NCI-H345 treated with DMSO at 0.1 percent for 48 hours (cell line): Measurements from ENCODE around the gene APOBEC3H.

ENCODE experiments used
- DNase-seq: peaks from one replicate; lab custom pipeline; 2025; ENCODE audit not compliant: unreplicated experiment; lab: John Stamatoyannopoulos, UW

APOBEC3H gene

DNA sequence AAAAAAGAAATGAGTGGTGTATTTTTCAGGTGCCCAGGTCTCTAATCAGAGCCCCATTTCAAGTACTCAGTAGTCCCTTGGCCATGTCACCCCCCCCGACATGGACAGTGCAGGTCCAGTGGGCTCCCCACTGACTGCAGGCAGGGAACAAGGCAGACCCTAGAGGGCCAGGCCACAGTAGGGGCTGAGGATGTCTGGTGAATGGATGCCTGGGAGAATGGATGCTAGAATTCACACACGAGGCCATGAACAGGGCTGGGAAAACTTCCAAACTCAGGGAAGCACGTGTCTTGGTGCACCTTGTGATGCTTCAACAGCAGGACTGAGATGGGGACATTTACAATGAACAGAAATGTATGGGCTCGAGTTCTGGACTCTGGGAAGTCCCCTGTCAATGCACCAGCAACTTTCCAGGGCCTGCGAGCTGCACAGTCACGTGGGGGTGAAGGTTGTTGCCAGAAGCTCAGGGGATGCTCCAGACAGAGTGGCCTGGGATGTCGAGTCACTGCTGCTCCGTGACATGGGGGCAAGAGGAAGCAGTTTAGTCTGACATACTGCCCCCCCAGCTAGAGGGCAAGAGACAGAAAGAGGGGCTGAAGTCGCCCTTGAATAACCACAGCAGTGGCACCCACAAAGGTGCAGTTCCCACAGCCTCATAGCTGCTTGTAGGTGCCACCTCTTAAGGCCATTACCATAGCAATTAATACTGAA, 16.8 kb upstream of the APOBEC3H start:
- DNase-seq = no peak

DNA sequence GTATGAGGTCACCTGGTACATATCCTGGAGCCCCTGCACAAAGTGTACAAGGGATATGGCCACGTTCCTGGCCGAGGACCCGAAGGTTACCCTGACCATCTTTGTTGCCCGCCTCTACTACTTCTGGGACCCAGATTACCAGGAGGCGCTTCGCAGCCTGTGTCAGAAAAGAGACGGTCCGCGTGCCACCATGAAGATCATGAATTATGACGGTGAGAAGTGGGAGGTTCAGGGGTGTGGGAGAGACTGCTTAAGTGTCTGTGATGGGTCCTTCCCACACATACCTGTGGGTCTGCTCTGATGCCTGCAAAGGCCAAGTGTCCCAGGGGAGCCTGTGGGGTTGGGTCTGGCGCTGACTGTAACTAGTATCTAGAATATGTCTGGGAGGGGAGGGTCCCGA, 16.0 kb upstream of the APOBEC3H start:
- no peak for DNase-seq

DNA sequence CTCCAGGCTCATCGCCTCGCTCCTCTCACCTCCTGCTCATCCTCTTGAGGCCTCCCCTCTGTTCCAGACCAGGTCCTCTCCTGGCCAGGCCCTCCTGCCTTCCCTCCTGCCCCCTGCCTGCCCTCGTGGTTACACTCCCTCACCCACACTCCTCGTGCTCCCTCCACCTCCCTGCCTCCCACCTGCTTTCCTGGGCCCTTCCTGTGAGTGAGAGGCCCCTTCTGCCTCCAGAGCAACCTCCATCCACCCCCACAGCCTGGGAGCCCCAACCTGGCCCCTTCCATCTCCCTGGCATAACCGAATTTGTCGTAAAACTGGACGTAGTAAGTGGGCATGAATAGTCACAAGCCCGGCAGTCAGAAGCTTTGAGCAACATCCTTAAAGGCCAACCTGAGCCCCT, 15.4 kb upstream of the APOBEC3H start:
- DNase-seq = no peak

DNA sequence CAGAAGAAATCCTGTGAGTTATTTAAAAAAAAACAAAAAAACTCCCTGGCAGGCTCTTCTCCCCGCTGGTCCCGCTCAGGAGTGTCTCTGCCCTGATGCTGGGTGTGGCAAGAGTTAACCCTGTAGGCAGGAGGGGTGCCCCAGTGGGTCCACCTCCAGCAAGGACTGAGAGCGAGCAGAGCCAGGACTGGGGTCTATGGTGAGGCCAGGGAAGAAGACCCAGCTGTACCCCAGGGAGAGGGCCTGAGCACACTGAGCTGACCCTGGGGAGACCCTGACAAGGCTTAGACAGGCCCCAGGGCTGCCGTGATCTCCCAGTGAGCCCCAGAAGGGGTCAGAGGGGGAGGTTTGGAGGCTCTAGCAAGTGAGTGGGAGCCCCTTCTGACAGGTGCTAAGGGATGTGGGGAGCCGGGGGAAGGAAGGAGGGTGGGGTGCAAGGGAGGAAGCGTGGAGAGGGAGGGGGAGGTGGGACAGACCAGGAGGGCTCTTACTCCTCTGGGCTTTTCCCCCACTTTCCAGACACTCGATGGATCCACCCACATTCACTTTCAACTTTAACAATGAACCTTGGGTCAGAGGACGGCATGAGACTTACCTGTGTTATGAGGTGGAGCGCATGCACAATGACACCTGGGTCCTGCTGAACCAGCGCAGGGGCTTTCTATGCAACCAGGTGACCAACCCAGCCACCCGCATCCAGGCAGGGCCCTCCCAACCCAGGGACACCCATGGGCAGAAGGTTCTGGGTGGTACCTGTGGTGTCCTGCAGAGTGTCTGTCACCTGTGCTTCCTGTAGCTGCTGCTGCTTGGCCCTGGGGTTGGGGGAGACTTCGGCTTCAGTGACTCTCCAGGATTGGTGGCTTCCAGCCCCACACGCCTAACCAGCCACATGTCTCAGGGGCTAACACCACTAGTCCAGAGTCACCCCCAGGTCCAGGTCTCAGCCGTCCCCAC, 13.6 kb upstream of the APOBEC3H start:
- DNase-seq = no peak

DNA sequence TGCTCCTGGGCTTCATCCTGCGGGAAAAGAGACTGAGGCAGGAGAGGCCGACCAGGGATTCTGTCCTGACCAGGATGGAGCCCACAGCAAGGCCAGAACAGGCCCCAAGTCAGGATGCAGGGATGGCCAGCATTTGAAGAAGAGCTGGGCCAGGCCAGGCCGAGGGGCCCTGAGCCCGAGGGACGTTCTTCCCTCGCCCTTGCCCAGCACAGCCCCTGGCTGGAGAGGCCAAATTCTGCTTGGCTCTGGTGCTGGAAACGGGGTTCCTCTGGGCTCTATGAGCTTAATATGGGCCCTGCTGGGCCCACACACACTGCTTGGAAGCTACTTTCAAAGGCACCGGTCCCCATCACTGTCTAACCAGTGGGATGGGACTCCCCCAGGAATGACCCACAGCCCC, 12.4 kb upstream of the APOBEC3H start:
- DNase-seq = no peak

DNA sequence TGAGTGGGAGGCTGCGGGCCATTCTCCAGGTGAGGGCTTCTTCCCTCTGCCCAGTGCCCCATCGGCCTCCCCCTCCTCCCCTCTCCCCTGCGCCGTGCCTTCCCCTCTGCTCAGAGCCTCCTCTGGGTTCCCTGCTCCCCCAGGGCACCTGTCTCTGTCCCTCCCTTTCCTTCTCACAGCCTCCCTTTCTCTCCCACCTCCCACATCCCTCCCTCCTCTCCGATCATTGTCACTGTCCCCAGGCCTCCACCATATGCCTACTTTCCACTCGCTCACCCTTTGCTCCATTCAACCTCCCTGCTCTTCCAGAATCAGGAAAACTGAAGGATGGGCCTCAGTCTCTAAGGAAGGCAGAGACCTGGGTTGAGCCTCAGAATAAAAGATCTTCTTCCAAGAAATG, 9.9 kb upstream of the APOBEC3H start:
- no peak for DNase-seq

DNA sequence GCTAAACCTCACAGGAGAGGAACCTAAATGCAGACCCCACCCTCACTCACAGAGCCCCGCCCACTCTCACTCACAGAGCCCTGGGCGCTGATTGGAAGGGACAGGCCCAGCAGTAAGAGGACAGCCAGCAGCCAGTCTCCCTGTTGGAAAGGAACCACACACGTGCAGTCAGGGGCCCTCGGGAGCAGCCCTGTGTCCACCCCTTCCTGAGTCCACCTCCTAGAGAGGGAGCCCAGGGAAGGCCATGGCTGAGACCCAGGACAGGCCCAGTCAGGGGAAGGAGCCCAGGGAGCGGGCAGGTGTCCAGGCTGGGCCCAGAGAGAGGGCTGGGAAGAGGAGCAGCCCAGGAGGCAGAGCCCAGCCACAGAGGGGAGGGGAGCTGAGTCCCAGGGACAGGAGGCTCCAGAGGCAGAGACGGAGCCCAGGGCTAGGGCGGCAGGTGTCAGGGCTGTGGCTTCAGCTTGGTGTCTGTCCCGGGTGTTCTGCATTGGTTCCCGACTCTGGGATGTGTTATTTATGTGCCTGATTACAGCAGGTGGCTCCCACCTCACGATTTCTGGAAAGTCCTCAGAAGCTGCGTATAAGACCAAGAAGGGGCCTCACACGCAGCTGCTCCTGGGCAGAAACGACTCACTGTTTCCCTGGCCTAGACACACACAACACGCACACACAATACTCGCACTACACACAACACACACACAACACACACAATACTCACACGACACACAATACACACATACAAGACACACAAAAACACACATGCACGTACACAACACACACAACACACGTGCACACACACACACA, 9.0 kb upstream of the APOBEC3H start:
- no peak for DNase-seq

DNA sequence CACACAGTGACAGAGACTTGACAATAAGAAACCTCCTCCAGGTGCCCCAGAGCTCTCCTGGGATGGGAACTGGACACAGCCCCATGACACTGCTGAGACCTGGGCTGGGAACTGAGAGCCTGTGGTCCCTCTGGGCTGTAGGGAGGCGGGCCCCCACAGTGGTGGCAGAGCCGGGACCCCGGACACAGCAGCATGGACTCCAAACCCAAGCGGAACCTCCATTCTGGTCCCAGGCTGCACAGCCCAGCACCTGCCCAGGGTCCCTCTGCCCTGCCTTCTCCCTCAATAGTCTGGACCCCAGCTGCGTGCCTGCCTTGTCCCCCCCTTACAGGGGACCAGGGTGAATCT, 8.4 kb upstream of the APOBEC3H start:
- no peak for DNase-seq

DNA sequence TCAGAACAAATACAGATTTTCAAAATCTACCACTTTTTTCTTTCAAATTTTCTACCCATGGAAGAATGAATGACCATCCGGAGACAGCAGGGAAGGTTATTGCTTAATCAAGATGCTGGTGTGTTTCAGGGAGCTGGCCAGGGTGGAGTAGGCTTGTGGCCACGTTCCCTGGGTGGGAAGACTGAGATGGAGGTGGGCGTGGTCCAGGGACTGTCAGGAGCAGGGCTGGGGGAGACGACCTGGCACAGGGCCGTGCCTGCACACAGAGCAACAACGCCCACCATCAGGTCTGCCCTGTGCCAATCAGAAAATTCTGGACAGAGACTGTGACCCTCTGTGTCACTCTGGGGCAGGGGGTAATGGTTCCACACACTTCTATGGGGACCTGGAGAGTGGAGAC, 7.1 kb upstream of the APOBEC3H start:
- no peak for DNase-seq

DNA sequence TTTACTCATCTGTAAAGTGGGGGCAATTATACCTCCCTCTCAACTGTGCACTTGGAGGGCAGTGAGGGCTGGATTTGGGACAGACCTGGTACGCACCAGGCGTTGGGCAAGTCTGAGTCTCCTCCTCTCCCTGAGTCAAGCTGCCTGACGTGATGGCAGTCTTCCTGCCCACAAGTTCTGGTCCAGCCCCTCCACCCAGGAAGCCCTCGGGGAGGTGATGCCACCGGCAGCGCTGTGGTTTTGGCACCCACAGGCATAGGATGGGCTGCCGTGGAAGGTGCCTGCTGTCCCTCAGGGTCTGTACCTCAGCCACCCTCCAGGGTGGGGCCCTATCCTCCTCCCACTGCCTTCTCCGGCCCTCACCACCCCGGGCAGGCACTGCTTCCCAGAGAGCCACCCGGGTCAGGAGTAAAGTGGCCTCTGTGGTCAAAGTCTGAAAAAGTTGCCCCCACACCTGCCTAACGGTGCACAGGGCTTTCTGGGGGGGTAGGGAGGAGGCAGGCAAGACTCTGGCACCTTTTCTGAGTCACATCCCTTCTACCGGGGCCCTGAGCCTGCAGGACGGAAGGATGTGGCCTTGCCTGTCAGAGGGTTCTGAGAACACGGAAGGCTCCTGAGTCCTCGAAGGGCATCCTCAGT, 6.5 kb upstream of the APOBEC3H start:
- no peak for DNase-seq

DNA sequence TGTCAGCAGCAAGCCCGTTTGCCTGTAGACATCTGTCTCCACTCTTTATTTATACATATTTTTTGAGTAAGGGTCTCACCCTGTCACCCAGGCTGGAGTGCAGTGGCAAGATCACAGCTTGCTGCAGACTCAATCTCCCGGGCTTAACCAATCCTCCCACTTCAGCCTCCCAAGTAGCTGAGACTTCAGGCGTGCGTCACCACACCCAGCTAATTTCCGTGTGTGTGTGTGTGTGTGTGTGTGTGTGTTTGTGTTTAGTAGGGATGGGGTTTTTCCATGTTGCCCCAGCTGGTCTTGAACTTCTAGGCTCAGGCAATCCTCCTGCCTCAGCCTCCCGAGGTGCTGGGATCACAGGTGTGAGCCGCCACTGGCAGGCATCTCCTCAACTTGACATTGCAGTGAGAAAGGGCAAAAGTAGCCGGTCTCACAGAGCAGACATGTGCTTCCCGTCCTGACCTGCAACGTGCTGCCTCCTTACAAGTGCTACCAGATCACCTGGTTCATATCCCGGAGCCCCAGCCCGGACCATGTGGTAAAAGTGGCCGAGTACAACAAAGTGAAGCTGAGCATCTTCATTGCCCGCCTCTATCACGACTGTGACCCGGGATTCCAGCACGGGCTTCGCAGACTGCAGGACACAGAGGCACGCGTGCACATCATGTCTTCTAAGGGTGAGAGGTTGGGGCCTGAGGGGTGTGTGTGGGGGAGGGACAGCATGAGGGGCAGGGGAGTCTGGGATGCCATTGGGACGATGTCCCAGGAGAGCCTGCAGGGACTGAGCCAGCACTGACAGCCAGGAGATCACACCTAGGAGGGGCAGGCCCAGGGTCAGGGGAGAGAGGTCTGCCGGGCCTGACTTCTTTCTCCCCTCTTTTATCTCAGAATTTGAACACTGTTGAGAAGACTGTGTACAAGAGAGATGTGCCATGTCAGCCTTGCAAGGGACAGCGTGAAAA, 5.6 kb upstream of the APOBEC3H start:
- DNase-seq = no peak

DNA sequence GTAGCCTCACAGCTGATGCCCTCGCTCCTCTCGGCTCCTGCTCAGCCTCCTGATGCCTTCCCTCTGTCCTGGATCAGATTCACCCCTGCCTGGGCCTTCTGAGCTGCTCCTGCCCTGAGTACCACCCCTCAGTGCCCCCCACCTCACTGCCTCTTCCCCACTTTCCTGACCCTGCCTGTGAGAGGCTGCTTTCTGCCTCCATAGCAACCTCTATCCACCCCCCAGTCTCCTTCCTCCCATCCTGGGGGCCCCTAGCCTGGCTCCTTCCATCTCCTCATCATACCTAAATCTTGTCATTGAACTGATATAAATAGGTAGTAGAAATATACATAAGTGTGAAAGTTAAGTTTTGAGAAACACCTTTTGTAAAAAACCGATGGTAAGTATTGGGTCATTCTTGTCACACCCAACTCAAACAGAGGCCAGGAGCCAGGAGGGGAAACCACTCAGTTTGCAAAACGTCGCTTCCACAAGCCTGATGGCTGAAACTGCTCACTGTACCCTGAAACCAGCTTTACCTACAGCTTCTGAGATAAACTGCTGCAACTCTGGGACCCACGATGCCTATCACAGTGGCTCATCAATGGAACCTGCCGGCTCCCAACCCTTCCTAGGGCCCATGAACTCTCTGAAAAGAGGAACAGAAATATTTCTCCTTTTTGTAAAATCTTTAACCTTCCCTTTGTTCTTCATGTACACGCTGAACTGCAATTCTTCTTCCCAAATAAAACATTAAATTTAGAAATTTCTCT, 4.8 kb upstream of the APOBEC3H start:
- no peak for DNase-seq

DNA sequence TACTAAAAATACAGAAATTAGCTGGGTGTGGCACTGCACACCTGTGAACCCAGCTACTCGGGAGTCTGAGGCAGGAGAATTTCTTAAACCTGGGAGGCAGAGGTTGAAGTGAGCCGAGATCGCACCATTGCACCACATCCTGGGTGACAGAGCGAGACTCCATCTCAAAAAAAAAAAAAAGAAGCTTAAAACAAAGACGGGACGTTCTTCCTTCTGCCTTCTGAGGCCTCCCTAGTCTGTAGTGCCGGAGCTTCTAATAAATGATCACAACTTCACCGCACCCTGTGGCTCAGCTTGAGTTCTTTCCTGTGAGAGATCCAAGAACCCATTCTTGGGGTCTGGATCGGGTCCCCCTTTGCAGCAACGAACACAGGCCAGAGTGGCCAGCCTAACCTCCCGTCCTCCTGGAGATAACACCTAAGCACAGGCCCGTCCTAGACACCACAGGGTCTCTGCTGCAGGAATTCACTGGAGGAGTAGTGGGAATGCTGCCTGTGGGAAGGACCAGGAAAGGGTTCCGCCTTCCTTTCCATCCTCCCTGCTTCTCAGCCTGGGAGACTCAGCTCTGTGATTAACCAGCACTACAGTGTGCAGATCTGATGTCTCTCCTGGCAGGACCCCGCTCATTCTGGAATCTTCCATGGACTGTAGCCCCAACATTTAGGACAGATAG, 2.2 kb upstream of the APOBEC3H start:
- no peak for DNase-seq

DNA sequence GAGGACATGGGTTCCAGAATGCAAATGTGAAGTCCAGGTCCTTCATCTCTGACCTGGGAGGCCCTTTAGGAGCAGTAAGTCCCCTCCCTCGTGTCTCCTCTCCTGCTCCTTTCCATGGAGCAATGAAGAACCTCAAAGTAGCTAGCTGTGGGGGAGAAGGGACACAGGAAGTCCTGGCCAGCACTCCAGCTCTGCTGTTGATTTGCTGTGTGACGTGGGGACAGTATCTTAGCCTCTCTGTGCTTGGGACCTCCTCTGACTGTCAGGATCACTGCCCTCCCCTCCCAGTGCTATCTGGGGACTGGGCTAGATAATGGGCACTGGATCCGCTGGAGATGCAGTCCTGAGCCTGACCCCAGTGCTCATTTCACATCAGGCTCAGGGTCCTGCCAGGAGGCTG, 1.1 kb upstream of the APOBEC3H start:
- DNase-seq = no peak

DNA sequence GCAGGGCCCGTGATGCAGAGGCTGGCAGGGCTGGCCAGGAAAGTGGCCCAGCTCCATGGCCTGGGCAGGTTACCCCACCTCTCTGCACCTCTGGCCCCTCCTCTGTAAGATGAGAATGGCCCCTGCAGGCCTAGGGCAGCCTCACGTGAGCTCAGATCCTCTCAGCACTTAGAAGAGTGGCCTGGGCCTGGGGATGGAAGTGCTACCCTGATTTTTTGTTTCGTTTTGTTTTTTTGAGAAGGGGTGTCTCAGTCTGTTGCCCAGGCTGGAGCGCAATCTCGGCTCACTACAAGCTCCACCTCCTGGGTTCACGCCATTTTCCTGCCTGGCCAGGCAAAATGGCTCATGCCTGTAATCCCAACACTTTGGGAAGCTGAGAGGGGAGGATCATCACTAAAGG, 982 bp downstream of the APOBEC3H start:
- DNase-seq = no peak

DNA sequence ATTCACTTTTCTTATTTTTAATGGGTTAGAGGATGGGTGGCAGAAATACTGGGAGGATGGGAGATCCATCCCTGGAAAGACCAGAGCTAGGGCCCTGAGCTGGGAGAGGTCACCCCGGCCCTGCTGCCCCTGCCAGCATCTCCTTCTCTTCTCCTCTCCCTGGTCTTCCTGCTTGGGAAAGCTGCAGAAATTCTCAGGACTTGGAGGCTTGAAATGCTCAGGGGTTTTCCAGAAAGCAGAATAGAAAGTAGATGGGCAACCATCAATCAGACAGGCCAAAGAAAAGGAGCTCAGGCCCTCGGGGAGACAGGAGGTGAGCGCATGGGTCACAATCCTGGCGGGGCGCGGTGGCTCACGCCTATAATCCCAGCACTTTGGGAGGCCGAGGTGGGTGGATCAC, 1.5 kb downstream of the APOBEC3H start:
- no peak for DNase-seq

DNA sequence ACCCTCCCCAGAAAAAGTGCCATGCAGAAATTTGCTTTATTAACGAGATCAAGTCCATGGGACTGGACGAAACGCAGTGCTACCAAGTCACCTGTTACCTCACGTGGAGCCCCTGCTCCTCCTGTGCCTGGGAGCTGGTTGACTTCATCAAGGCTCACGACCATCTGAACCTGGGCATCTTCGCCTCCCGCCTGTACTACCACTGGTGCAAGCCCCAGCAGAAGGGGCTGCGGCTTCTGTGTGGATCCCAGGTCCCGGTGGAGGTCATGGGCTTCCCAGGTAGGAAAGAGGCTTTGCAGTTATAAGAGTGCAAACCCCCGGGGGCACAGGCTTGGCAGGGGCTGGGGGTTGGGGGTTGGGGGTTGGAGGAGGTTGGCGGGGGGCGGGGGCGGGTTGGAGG, 4.2 kb downstream of the APOBEC3H start:
- DNase-seq = no peak

DNA sequence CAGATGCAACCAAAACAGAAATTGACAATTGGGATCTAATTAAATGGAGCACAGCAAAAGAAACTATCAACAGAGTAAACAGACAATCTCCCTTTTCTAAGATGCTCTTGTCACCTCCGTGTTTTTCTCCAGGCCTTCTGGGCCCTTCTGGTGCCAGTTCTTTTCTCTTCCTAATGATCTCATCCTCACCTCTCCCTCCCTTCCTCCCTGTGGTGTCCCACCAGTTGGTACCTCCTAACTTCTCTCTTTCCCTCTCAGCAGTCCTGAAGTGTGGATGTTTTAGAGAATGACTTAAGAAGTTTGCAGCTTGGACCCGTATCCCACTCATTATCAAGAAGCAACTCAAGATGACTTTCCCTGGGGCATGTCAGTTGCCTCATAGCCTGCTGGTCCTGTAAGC, 6.4 kb downstream of the APOBEC3H start:
- no peak for DNase-seq

DNA sequence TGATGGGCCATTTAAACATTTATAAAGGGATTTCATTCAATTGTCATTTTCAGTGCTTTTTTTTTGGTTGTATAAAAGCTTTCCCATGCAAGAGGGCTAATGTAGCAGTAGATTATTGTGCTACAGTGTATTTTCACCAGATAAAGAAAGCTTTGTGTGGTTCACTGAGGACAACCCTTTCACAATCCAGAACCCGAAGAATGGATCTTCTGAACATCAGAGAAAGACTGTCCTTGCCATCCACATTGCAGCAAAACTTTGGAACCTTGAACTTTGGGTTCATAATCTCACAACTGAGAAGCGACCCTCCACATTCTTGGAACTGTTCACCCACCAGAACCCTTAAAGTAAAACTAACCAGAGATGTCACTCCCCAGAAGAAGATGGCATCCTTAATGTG, 9.3 kb downstream of the APOBEC3H start:
- no peak for DNase-seq
